Caco-2 (cell line): ENCODE data around the gene HRH2. TPM values are rescaled to one million over a fixed set of nuclear protein-coding genes. Genes with fewer than 3 reads are reported as not detected.
"Not testable (repeated sequence)": the region's sequence is repeated elsewhere in the genome, so short reads cannot be mapped to it uniquely, and the experiment has no call there.

Source experiments
- BruUV-seq: library from RNA; stranded (reverse); fragments of 400-500 nt; replicated peaks from 2 replicates; lab custom pipeline; 2021; lab: Mats Ljungman, UMichigan
- CTCF ChIA-PET: fragments of 300-600 bp; sonication (Branson Sonifier 250); formaldehyde crosslinking; loops from one replicate; lab custom pipeline; 2022; ENCODE audit warnings: antibody characterized with exemption; lab: Charles Lee
- POLR2A ChIA-PET: fragments of 300-600 bp; sonication (Branson Sonifier 250); formaldehyde crosslinking; loops from one replicate; lab custom pipeline; 2022; ENCODE audit warnings: antibody characterized with exemption; lab: Charles Lee
- DNase-seq, 2 experiments: peaks; one replicate each; pipeline versions ENCODE4 v3.0.0 to v3.0.0-alpha.2; 2020 to 2022
- H3K27me3 ChIP-seq: replicated peaks from 2 replicates; pipeline ENCODE4 v1.6.0; 2011; ENCODE audit warnings: low read length; ENCODE audit not compliant: control insufficient read depth, insufficient read depth
- H3K36me3 ChIP-seq: 2 replicates; pipeline ENCODE4 v1.5.1; 2011; ENCODE audit warnings: low read length; ENCODE audit not compliant: control insufficient read depth, insufficient read depth
- H3K4me1 ChIP-seq: fragments of 250-450 bp; sonication (Bioruptor Pico); 2 replicates; pipeline ENCODE4 v1.5.1; 2020; ENCODE audit warnings: mild to moderate bottlenecking
- H3K4me3 ChIP-seq: 2 replicates; pipeline ENCODE4 v1.5.1; 2011; ENCODE audit warnings: low read depth, mild to moderate bottlenecking, control low read depth, low read length
- H3K9me3 ChIP-seq: fragments of 250-450 bp; sonication (Bioruptor Pico); 2 replicates; pipeline ENCODE4 v1.5.1; 2020; ENCODE audit warnings: mild to moderate bottlenecking, moderate library complexity
- H3K27ac Mint-ChIP-seq: one replicate; pipeline ENCODE4 v1.8.0; 2022; ENCODE audit warnings: mixed read lengths; ENCODE audit not compliant: unreplicated experiment
- H3K27me3 Mint-ChIP-seq: one replicate; pipeline ENCODE4 v1.8.0; 2022; ENCODE audit warnings: mixed read lengths; ENCODE audit not compliant: insufficient read depth, unreplicated experiment
- H3K36me3 Mint-ChIP-seq: one replicate; pipeline ENCODE4 v1.8.0; 2022; ENCODE audit warnings: mild to moderate bottlenecking, mixed read lengths; ENCODE audit not compliant: insufficient read depth, unreplicated experiment
- H3K4me1 Mint-ChIP-seq: one replicate; pipeline ENCODE4 v1.8.0; 2022; ENCODE audit warnings: low read depth, mixed read lengths; ENCODE audit not compliant: unreplicated experiment
- H3K4me3 Mint-ChIP-seq: one replicate; pipeline ENCODE4 v1.8.0; 2022; ENCODE audit warnings: mild to moderate bottlenecking, moderate library complexity, mixed read lengths; ENCODE audit not compliant: unreplicated experiment
- H3K9me3 Mint-ChIP-seq: one replicate; pipeline ENCODE4 v1.8.0; 2022; ENCODE audit warnings: mixed read lengths; ENCODE audit not compliant: unreplicated experiment
- intact Hi-C: fragments of 100-400 bp; cut with micrococcal nuclease; formaldehyde crosslinking; loops from one replicate; pipeline ENCODE4 v1.10.0; 2022; ENCODE audit not compliant: unreplicated experiment
- total RNA-seq: library from RNA; stranded (reverse); gene quantifications from 2 replicates; pipeline ENCODE4 v1.2.3, GENCODE V29; 2022
- TF ChIP-seq, protein P1 (sequence below), 2 experiments: fragments of 200-600 bp in 1 of 2; IDR thresholded peaks; 1 replicate in 1 of 2; 2 replicates in 1 of 2; pipeline versions ENCODE4 v1.5.1 to v1.8.0; 2011 to 2022; ENCODE audit warnings: antibody characterized with exemption in 1 of 2, control low read depth in 1 of 2, inconsistent platforms in 1 of 2, low read depth in 1 of 2, low read length in 1 of 2, mild to moderate bottlenecking in 1 of 2, moderate library complexity in 1 of 2; ENCODE audit not compliant: insufficient read depth in 1 of 2, severe bottlenecking in 1 of 2, unreplicated experiment in 1 of 2

Gene HRH2
- total RNA-seq, 1 experiment from 2014 or later, result not detected

DNA sequence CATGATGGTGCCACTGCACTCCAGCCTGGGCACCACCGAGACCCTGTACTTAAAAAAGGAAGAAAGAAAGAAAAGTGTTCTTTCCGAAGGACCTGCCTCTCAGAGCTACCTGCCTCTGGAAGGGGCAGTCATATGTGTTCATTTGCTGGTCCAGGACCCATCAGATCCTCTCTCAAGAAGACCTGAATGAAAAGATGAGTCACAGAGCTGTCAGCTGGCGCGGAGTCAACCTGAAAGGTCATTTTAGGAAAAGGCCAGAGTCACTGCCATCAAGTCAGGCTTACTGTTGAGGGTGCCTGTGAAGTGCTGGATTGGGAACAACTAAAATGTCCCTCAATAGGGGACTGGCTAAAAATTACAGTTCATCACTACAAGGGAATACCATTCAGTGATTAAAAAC is 14.9 kb upstream of the HRH2 start:
- no peak overlapping the region for H3K27ac Mint-ChIP-seq
- H3K4me3 ChIP-seq, result no peak overlapping the region
- ChIA-PET CTCF (interaction anchor here (0.6 kb wide), 1 partner anchor 87 kb away, joined by 3 read pairs; no protein-coding TSS in a partner anchor), POLR2A (no interaction called here)
- H3K36me3 ChIP-seq, result no peaks in the 10 kb centered on the region
- H3K4me3 Mint-ChIP-seq, result no peak overlapping the region
- DNase-seq, result no peak
- intact Hi-C loops, result no loop called here
- H3K27me3 ChIP-seq, result no peaks in the 10 kb centered on the region
- no peaks in the 10 kb centered on the region for H3K4me1 Mint-ChIP-seq
- TF ChIP-seq, protein P1, sequence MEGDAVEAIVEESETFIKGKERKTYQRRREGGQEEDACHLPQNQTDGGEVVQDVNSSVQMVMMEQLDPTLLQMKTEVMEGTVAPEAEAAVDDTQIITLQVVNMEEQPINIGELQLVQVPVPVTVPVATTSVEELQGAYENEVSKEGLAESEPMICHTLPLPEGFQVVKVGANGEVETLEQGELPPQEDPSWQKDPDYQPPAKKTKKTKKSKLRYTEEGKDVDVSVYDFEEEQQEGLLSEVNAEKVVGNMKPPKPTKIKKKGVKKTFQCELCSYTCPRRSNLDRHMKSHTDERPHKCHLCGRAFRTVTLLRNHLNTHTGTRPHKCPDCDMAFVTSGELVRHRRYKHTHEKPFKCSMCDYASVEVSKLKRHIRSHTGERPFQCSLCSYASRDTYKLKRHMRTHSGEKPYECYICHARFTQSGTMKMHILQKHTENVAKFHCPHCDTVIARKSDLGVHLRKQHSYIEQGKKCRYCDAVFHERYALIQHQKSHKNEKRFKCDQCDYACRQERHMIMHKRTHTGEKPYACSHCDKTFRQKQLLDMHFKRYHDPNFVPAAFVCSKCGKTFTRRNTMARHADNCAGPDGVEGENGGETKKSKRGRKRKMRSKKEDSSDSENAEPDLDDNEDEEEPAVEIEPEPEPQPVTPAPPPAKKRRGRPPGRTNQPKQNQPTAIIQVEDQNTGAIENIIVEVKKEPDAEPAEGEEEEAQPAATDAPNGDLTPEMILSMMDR (IDR thresholded peaks at IDR 0.05; ENCODE audit: insufficient read depth in 1 of 2, low read depth in 1 of 2, low read length in 1 of 2, severe bottlenecking in 1 of 2, unreplicated experiment in 1 of 2), result no peak
- H3K4me1 ChIP-seq, result no peaks in the 10 kb centered on the region
- BruUV-seq, result no TSS peak
- no peaks in the 10 kb centered on the region for H3K36me3 Mint-ChIP-seq
- H3K27me3 Mint-ChIP-seq, result no peaks in the 10 kb centered on the region
- H3K9me3 Mint-ChIP-seq, result no peaks in the 10 kb centered on the region
- H3K9me3 ChIP-seq, result no peaks in the 10 kb centered on the region

GRCh38 chr5:175646251-175646650 is 11.6 kb upstream of the HRH2 start:
- Mint-ChIP-seq H3K4me3 (no peak overlapping the region), H3K4me1 (no peaks in the 10 kb centered on the region), H3K27ac (no peak overlapping the region), H3K27me3 (no peaks in the 10 kb centered on the region), H3K36me3 (no peaks in the 10 kb centered on the region), H3K9me3 (peaks cover 12% of the 10 kb centered on the region)
- Histone ChIP-seq H3K4me3 (no peak overlapping the region), H3K36me3 (no peaks in the 10 kb centered on the region), H3K27me3 (no peaks in the 10 kb centered on the region), H3K4me1 (no peaks in the 10 kb centered on the region), H3K9me3 (peaks cover 8% of the 10 kb centered on the region; the same call in 1 of the 2 replicates)
- ChIA-PET CTCF (no interaction called here), POLR2A (no interaction called here)
- TF ChIP-seq, protein P1 (IDR thresholded peaks at IDR 0.05; ENCODE audit: insufficient read depth in 1 of 2, low read depth in 1 of 2, low read length in 1 of 2, severe bottlenecking in 1 of 2, unreplicated experiment in 1 of 2), result no peak
- BruUV-seq, result no TSS peak
- DNase-seq, result no peak
- intact Hi-C loops, result no loop called here

DNA sequence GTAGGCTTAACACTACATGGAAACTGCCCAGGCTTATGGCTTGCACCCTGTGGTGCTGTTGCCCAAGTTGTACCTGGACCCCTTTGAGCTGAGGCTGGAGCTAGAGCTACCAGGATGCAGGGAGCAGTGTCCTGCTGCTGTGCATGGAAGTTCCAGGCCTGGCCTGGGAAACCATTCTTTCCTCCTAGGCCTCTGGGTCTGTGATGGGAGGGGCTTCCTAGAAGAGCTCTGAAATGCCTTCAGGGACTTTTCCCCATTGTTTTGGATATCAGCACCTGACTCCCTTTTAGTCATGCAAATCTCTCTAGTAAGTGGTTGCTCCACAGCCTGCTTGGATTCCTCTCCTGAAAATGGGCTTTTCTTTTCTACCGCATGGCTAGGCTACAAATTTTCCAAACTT is 7.9 kb upstream of the HRH2 start:
- Mint-ChIP-seq H3K9me3 (peaks cover 12% of the 10 kb centered on the region), H3K4me3 (no peak overlapping the region), H3K4me1 (no peaks in the 10 kb centered on the region), H3K27ac (no peak overlapping the region), H3K36me3 (no peaks in the 10 kb centered on the region), H3K27me3 (peaks cover 3% of the 10 kb centered on the region)
- no peaks in the 10 kb centered on the region for H3K27me3 ChIP-seq
- H3K36me3 ChIP-seq, result no peaks in the 10 kb centered on the region
- TF ChIP-seq, protein P1 (IDR thresholded peaks at IDR 0.05; ENCODE audit: insufficient read depth in 1 of 2, low read depth in 1 of 2, low read length in 1 of 2, severe bottlenecking in 1 of 2, unreplicated experiment in 1 of 2), result no peak
- ChIA-PET POLR2A (no interaction called here), CTCF (no interaction called here)
- peaks cover 8% of the 10 kb centered on the region; the same call in 1 of the 2 replicates for H3K9me3 ChIP-seq
- DNase-seq, result no peak
- no TSS peak for BruUV-seq
- H3K4me3 ChIP-seq, result no peak overlapping the region
- H3K4me1 ChIP-seq, result no peaks in the 10 kb centered on the region
- intact Hi-C loops, result no loop called here

GRCh38 chr5:175650430-175651205 is 7.3 kb upstream of the HRH2 start:
- BruUV-seq, H3K9me3 ChIP-seq, H3K36me3 Mint-ChIP-seq, H3K36me3 ChIP-seq, H3K27me3 Mint-ChIP-seq, H3K27ac Mint-ChIP-seq, POLR2A ChIA-PET, CTCF ChIA-PET, H3K4me3 Mint-ChIP-seq, DNase-seq, H3K4me3 ChIP-seq, H3K27me3 ChIP-seq, H3K4me1 ChIP-seq, H3K4me1 Mint-ChIP-seq, intact Hi-C loops: not testable (repeated sequence)
- peaks cover 12% of the 10 kb centered on the region for H3K9me3 Mint-ChIP-seq
